Activated B cell treated with CpG ODN at 0.5 μM for 24 hours (primary cell): ENCODE results near the gene RFC4. TPM values are rescaled to one million over a fixed set of nuclear protein-coding genes. Genes with fewer than 3 reads are reported as not detected.
A peak's percentile ranks its signal among the peaks of the same experiment; 100 is the strongest.
"Not testable (repeated sequence)": the region's sequence is repeated elsewhere in the genome, so short reads cannot be mapped to it uniquely, and the experiment has no call there.

Source experiments
- ATAC-seq: fragments of 200-7000 bp; cut with Tn5 transposase; one replicate; pipeline ENCODE4 v1.10.0; 2021; ENCODE audit warnings: low read depth, mild to moderate bottlenecking, moderate library complexity
- CTCF ChIA-PET: fragments of 350-600 bp; sonication (Branson Sonifier 250); formaldehyde crosslinking; loops from one replicate; lab custom pipeline; 2021; ENCODE audit warnings: antibody characterized with exemption; lab: Charles Lee
- POLR2A ChIA-PET: fragments of 350-600 bp; sonication (Branson Sonifier 250); formaldehyde crosslinking; loops from one replicate; lab custom pipeline; 2021; ENCODE audit warnings: antibody characterized with exemption; lab: Charles Lee
- DNase-seq: peaks from one replicate; pipeline ENCODE4 v3.0.0; 2022
- H3K27ac Mint-ChIP-seq: one replicate; pipeline ENCODE4 v1.8.0; 2020; ENCODE audit warnings: mixed read lengths
- H3K27me3 Mint-ChIP-seq: one replicate; pipeline ENCODE4 v1.8.0; 2021; ENCODE audit warnings: mixed read lengths
- H3K36me3 Mint-ChIP-seq: one replicate; pipeline ENCODE4 v1.8.0; 2021; ENCODE audit warnings: low read depth, mixed read lengths
- H3K4me1 Mint-ChIP-seq: one replicate; pipeline ENCODE4 v1.8.0; 2021; ENCODE audit warnings: mixed read lengths
- H3K4me3 Mint-ChIP-seq: one replicate; pipeline ENCODE4 v1.8.0; 2020; ENCODE audit warnings: mild to moderate bottlenecking, mixed read lengths
- H3K9me3 Mint-ChIP-seq: one replicate; pipeline ENCODE4 v1.8.0; 2020; ENCODE audit warnings: mixed read lengths
- intact Hi-C: fragments of 100-400 bp; cut with micrococcal nuclease; formaldehyde crosslinking; loops from one replicate; pipeline ENCODE4 v1.15.1; 2024
- total RNA-seq: library from RNA; stranded (reverse); gene quantifications from 2 replicates; pipeline ENCODE4 v1.2.3, GENCODE V29; 2022
- TF ChIP-seq, protein P1 (sequence below): fragments of 200-600 bp; IDR thresholded peaks from one replicate; pipeline ENCODE4 v1.8.0; 2022; ENCODE audit warnings: antibody characterized with exemption, mild to moderate bottlenecking

Gene RFC4
- total RNA-seq, 1 donor from 2014 or later: 29.9 TPM

DNA sequence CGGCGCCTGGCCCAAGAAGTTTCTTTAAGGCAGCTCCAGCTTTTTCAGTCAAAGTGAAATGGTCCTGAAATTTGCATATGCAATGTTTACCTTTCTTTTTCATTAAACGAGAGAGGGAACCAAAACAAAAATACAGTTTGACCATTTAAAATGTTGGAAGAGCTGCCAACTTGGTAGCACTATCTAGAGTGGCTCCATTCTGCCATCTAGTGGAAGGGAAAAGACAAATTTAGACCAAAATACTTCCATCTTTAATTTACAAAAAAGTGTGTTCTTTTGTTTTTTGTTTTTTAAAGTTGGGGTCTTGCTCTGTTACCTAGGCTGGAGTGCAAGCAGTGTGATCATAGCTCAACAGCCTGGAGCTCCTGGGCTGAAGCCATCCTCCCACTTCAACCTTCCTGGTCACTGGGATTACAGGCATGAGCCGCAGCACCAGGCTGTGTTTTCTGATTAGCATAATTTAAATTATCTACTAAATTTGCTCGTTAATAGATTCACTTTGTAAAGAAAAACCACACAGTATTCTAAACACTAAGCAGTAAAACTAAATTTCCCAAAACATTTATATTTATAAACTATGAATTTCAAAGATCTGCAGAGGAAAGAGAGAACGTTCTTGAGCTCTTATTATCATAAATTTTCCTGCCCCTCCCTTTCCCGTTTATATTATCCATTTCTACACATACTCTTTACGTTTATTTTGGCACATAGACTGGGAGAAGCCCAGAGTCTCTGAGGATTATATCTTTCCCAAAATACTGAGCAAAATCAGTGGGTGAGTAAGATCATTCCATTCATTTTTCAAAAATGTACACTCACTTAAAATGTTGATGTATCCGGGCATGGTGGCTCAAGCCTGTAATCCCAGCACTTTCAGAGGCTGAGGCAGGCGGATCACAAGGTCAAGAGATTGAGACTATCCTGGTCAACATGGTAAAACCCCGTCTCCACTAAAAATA is 15.4 kb upstream of the RFC4 start:
- DNase-seq (no peak), ATAC-seq (no peak)
- Mint-ChIP-seq H3K27ac (no peak overlapping the region), H3K36me3 (no peaks in the 10 kb centered on the region), H3K27me3 (peaks cover 16% of the 10 kb centered on the region), H3K9me3 (no peaks in the 10 kb centered on the region), H3K4me1 (peaks cover 20% of the 10 kb centered on the region), H3K4me3 (no peak overlapping the region)
- ChIA-PET POLR2A (interaction anchor here (0.6 to 1.7 kb wide), 4 partner anchors 12 to 241 kb away, joined by 3 to 6 read pairs (median 4); partner anchors contain the start of gene EIF4A2), CTCF (interaction anchor here (0.6 to 11.1 kb wide), 13 partner anchors 13 to 840 kb away, joined by 3 to 187 read pairs (median 4); partner anchors contain the start of gene AHSG)
- TF ChIP-seq, protein P1, sequence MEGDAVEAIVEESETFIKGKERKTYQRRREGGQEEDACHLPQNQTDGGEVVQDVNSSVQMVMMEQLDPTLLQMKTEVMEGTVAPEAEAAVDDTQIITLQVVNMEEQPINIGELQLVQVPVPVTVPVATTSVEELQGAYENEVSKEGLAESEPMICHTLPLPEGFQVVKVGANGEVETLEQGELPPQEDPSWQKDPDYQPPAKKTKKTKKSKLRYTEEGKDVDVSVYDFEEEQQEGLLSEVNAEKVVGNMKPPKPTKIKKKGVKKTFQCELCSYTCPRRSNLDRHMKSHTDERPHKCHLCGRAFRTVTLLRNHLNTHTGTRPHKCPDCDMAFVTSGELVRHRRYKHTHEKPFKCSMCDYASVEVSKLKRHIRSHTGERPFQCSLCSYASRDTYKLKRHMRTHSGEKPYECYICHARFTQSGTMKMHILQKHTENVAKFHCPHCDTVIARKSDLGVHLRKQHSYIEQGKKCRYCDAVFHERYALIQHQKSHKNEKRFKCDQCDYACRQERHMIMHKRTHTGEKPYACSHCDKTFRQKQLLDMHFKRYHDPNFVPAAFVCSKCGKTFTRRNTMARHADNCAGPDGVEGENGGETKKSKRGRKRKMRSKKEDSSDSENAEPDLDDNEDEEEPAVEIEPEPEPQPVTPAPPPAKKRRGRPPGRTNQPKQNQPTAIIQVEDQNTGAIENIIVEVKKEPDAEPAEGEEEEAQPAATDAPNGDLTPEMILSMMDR: peak; percentile 57
- intact Hi-C loops: loop anchor here (1.0 to 10.0 kb wide), 4 partner anchors 99 to 838 kb away; no protein-coding TSS in a partner anchor

- no peak for DNase-seq
- TF ChIP-seq, protein P1: no peak
- ChIA-PET CTCF (interaction anchor here (0.6 to 11.1 kb wide), 4 partner anchors 8 to 295 kb away, joined by 3 to 187 read pairs (median 4); partner anchors contain the start of gene AHSG), POLR2A (no interaction called here)
- H3K9me3 Mint-ChIP-seq: no peaks in the 10 kb centered on the region
- no peak overlapping the region for H3K27ac Mint-ChIP-seq
- intact Hi-C loops: no loop called here
- no peaks in the 10 kb centered on the region for H3K4me1 Mint-ChIP-seq
- no peak overlapping the region for H3K4me3 Mint-ChIP-seq
- H3K36me3 Mint-ChIP-seq: no peaks in the 10 kb centered on the region
- H3K27me3 Mint-ChIP-seq: no peaks in the 10 kb centered on the region
- no peak for ATAC-seq
Measured at GRCh38 chr3:186818956-186819355, 12.7 kb upstream of the RFC4 start.

- no peaks in the 10 kb centered on the region for H3K9me3 Mint-ChIP-seq
- no peaks in the 10 kb centered on the region for H3K27me3 Mint-ChIP-seq
- ChIA-PET POLR2A (no interaction called here), CTCF (interaction anchor here (0.7 to 11.1 kb wide), 3 partner anchors 9 to 203 kb away, joined by 3 to 187 read pairs (median 4); partner anchors contain the start of gene AHSG)
- H3K4me1 Mint-ChIP-seq: no peaks in the 10 kb centered on the region
- no peak overlapping the region for H3K4me3 Mint-ChIP-seq
- ATAC-seq (no peak), DNase-seq (no peak)
- intact Hi-C loops: no loop called here
- TF ChIP-seq, protein P1: no peak
- H3K36me3 Mint-ChIP-seq: no peaks in the 10 kb centered on the region
- H3K27ac Mint-ChIP-seq: no peak overlapping the region
Measured at GRCh38 chr3:186818516-186818915, 12.2 kb upstream of the RFC4 start.

GRCh38 chr3:186815435-186815834 is 9.2 kb upstream of the RFC4 start:
- TF ChIP-seq, protein P1: no peak
- POLR2A ChIA-PET: no interaction called here
- ATAC-seq (no peak), DNase-seq (no peak)
- Mint-ChIP-seq H3K36me3 (no peaks in the 10 kb centered on the region), H3K9me3 (no peaks in the 10 kb centered on the region), H3K4me3 (no peak overlapping the region), H3K4me1 (no peaks in the 10 kb centered on the region), H3K27ac (no peak overlapping the region), H3K27me3 (no peaks in the 10 kb centered on the region)
- CTCF ChIA-PET: no interaction called here
- intact Hi-C loops: no loop called here

GRCh38 chr3:186814100-186814499 is 7.8 kb upstream of the RFC4 start:
- no peaks in the 10 kb centered on the region for H3K9me3 Mint-ChIP-seq
- ATAC-seq (no peak), DNase-seq (no peak)
- no peaks in the 10 kb centered on the region for H3K27me3 Mint-ChIP-seq
- H3K36me3 Mint-ChIP-seq: no peaks in the 10 kb centered on the region
- no peak overlapping the region for H3K27ac Mint-ChIP-seq
- TF ChIP-seq, protein P1: no peak
- ChIA-PET POLR2A (interaction anchor here (0.7 kb wide), 2 partner anchors 31 to 197 kb away, joined by 4 to 7 read pairs; no protein-coding TSS in a partner anchor), CTCF (interaction anchor here (0.6 kb wide), 1 partner anchor 128 kb away, joined by 5 read pairs; no protein-coding TSS in a partner anchor)
- intact Hi-C loops: no loop called here
- H3K4me1 Mint-ChIP-seq: no peaks in the 10 kb centered on the region
- no peak overlapping the region for H3K4me3 Mint-ChIP-seq

GRCh38 chr3:186811313-186811712 is 5.0 kb upstream of the RFC4 start:
- intact Hi-C loops, CTCF ChIA-PET, H3K9me3 Mint-ChIP-seq, H3K27ac Mint-ChIP-seq, POLR2A ChIA-PET, H3K36me3 Mint-ChIP-seq, H3K4me3 Mint-ChIP-seq, H3K4me1 Mint-ChIP-seq, ATAC-seq, H3K27me3 Mint-ChIP-seq, DNase-seq: not testable (repeated sequence)
